COLO668 (cell line): ENCODE results near the gene ZPBP2.

Experiments
- DNase-seq: peaks from one replicate; lab custom pipeline; 2025; ENCODE audit not compliant: unreplicated experiment; lab: John Stamatoyannopoulos, UW

ZPBP2 gene

DNA sequence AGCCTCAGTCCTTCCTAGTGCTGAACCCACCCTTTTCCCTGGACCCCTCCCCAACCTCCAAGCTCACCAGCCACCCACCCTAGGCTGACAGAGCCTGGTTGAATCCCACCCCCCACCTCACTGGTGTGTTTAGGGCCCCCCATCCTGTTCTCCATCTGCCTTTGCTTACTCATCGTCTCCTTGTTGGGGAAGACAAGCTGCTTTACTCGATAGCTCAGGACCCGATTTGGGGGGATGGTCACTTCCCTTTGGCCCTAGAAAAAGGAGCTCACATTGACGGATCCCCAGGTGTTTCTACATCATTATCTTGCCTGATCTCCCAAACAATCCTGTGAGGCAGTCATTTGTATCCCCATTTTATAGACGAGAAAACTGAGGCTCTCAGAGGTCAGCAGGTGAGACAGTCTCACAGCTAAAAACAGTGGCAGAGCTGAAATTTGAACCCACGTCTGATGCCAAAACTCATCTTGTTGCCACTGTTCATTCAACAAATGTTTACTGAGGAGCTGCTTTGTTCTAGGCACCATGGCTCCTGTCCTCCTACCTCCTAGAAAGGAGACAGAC is 40.9 kb downstream of the ZPBP2 start:
- no peak for DNase-seq

DNA sequence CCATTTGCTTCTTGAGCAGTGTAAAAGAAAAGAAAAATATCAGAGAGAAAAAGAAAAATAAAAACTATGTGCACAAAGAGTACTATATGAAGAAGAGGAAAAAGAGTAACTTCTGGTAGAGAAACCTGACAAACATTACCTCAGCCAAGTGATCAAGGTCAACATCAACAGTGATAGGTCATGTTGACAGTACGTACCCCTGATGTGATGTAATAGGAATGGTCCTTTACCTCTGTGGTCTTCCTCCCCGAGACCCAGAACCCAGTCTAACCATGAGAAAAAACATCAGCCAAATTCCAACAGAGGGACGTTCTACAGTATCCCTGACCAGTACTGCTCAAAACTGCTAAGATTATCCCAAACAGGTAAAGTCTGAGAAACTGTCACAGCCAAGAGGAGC is 46.0 kb downstream of the ZPBP2 start:
- DNase-seq, result no peak

DNA sequence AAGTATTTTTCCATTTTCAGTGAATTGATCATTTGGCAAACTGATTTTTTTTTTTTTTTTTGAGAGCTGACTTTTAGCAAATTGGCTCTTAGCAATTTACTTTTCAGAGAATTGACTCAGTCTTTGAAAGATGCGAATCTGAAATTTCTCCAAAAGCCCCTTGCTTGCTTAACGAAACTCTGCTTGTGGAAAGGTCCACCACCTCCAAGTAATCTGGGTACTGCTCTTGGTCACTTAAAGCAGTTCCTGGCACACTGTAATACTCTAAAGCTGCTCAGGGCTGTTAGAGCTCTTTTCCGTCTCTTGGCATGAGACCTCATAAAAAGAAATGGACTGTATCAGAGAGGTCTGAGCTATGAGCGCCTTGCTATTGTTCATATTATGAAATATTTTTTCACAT is 47.6 kb downstream of the ZPBP2 start:
- no peak for DNase-seq

DNA sequence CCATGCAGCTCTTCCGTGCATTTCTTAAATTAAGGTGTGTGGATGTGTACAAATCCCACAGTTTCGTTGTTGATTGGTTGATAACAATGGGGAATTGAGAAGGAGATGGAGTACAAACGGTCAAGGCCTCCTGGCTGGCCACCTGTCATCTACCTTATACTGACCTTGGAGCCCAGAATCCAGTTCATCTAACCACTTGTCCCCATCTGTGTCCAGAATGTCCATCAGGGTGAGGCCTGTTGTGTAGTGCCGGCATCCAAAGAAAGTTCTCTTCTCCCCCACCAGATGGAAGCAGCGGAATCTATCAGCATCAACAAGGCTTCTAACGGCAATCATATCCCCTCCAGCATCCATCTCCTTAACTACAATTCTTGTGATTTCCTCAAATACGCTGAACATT is 48.9 kb downstream of the ZPBP2 start:
- no peak for DNase-seq

GRCh38 chr17:39919087-39919683 is 51.2 kb downstream of the ZPBP2 start:
- no peak for DNase-seq

DNA sequence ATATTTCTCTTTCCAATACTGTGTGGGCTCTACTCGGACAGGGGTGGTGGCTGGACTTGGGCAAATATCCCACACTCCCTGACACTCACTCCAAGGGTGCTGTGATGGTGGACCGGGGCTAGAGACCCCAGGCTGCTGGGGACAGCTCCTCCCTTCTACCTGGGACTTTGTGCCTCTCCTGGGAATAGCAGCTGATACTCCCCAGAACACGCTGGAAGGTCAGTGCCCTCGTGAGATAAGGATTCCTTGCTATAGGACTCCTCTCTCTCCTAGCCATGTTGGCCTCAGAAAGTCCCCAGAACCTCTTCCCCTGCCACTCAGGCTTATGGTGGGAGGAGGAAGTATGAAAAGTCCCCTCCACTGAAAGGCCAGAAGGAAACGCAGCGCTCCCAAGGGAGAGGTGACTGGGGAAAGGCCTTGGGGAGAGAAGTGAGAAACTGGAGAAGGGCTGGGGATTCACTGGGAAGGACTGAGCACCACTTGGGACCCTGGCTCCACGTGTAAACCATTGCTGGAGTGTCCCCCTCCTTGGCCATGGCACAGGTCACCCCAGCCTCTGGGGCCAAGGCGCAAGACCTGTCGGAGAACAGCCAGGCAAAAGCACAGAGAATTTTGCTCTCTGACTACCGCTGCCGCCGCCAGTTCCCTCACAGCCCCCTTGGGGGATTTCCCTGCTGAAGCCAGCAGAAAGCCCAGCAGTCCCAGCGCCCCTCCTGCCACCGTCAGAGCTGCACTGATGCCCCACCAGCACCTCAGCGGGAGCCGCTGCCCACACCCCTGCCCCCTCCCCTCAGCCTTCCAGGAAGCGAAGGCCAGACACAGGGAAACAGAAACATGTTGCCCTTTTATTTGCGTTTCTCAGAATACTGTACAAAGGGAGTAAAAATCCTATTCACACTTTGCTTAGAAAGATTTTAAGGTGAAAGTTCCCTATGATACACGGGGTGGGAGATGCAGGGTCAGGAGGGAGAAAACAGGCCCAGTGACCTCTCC is 52.5 kb downstream of the ZPBP2 start:
- no peak for DNase-seq

DNA sequence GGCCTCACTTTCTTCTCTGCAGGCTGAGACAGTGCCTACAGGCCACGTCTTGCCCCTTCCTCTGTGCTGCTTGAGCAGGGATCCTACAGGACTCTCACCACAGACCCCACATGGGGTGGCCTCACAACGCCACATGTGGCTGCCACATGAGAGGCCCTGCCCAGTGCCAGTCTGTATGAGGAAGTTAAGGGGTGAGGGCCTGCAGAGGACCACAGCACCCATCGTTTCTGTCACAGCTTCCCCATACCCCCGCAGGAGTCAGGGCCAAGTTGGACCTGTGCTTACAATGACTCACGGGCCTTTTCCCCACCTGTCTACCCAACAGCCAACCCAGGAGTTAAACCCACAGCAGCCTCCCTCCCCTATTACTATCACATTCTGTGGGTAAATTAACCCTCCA is 53.3 kb downstream of the ZPBP2 start:
- no peak for DNase-seq

- DNase-seq, result no peak
Measured at GRCh38 chr17:39922006-39922405, 54.0 kb downstream of the ZPBP2 start.

DNA sequence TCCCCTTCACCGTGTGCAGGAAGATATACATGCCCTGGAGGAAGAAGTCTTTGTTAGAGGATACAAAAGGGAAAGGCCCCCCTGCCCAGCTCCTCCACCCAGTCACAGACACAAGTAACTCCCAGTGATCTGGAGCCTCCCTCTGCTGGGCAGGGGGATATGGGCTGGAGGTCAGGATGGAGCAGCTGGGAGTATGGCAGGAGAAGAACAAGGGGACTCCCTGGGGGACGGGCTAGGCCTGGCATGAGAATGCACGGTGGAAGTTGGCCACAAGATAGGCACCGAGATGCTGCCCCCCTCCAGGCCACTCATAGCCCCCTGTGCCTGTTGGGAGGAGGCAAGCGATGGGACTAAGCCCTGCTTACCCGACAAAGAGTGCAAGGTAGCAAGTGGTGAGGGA is 55.2 kb downstream of the ZPBP2 start:
- DNase-seq, result no peak

DNA sequence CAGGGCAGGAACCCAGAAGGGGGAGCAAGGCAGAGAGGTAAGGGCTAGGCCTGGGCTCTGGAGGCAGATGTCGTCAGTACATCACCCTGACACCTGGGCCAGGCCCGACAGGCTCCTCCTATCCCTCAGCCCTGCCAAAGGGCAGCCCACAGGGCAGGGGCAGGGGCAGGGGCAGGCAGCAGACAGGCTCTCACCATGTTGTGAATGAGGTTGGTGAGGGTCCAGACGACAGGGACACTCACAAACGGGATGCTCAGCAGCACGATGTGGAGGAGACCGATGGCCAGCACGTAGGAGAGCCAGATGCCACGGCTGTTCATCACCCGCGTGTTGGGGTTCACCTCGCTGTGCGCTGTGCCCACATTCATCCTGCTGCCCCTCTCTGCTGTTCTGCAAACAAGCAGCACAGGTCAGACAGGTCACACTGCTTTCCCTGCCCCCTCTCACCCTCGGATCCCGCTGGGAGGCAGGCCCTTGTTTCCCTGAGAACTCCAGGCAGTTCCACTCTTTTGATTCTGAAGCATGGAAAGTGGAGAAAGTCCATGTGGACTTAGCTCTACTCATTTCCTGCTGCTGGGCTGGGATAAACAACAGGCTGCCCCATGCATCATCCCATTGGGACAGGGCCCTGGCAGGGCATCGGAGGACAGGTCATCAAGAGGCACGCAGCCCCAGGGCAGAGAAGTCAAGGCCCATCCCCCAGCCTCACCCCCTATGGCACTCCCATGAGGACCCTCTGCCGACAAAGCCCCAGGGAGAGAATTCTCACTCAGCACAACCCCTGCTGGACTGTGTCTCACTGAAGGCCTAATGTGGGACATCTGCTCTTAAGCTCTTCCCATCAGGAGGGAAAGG is 56.1 kb downstream of the ZPBP2 start:
- no peak for DNase-seq

DNA sequence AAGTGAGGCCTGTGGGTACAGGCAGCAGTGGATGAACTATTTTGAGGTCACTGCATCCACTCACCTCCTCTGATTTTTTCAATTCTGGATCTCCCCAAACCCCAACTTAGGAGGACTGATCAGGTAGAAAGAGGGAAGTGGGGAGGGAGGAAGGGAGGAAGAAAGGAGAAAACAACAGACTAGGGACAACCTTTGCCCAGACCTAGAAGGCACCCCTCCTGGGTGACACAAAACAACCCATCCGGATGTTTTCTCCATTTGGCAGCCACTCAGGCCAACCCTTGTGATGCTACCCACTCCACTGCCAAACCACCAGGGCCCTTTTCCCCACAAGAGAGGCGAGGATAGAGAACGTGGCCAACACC is 56.7 kb downstream of the ZPBP2 start:
- DNase-seq, result no peak

DNA sequence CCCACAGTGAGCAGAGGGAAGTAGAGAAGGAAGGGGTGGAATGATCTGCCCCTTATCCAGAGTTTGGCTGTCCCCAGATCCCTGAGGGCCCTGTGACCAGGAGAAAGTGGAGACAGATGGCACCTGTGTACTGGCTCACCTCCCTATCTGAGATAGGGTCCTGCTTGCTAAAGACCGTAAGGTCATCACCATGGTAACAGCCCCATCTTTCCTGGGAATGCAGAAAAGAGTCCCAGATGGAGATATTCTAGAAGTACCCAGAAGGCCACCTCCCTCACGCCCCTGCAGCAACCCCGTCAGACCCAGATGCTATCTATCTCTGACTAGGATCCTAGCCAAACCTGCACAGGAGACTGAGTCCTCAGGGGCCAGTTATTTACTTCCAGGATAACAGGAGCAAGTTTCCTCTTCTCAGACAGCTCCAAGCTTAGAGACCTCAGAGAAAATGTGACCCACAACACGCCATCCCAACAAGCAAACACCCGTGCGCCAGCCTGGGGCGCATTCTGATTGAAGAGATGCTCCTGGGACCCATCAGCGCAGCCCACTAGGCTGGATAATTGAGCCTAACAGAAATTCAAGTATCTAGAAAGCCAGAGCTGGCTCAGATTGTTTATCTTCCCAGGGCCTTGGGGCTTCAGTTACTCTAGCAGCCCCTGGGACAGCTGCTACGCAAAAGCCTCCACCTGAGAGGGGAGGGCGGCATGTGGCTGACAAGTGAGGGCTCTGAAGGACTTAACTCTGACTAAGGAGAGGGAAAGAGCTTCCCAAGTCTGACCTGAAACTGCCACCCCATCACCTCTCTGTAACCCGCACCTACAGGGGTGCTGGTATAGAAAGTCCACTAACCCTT is 57.5 kb downstream of the ZPBP2 start:
- DNase-seq, result no peak

GRCh38 chr17:39926135-39926587 is 58.2 kb downstream of the ZPBP2 start:
- no peak for DNase-seq

DNA sequence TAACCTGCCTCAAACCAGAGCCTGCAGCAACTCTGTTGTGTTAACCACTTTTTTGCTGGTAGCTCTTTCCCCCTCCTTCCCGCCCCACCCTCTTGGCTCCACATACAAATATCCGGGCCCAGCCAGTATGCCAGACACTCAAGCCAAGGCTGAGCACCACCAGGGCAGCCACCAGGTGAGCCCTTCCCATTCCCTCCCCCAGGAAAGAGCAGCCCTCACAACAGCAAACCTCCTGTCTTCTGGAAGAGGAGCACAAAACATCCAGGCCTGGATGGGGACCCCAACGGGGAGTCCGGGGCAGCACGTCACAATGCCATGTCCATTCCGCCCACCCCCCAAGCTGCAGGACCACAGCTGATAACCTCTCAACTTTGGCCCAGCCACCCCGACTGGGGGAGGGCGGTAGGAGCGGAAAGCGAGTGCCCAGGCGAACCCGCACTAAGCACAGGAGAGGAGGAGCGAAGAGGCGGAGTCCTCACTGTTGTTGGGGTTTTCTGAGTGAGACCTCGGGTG is 58.6 kb downstream of the ZPBP2 start:
- DNase-seq, result peak; percentile 29
